ENCODE data around the gene RHOBTB1. TPM values are rescaled to one million over a fixed set of nuclear protein-coding genes. Genes with fewer than 3 reads are reported as not detected.

Gene RHOBTB1
- total RNA-seq, 1 donor = 32.9 TPM

DNA sequence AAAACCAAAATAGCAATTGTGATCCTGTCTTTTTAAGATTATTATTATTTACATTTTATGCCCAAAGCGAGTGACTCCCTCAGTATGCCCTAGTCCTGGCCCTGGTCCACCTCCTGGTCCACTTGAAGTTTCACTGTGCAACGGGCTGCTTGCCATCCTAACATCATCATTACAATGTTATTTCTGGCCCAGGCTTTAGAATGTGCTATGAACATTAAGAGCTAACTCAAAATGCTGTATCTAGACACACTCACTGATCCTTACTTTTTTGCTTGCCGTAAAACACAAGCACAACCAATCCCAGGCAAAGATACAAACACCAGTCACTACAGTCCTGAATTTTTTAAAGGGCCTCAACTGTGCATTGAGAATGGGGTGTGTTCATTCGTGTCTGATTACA, 38.4 kb downstream of the RHOBTB1 start:
- Histone ChIP-seq H3K4me1 (ENCODE audit: insufficient read depth, low read length) (peaks cover 12% of the 10 kb centered on the region), H3K79me2 (ENCODE audit: insufficient read depth, low read length) (no peaks in the 10 kb centered on the region), H4K20me1 (ENCODE audit: insufficient read depth, low read length) (no peaks in the 10 kb centered on the region), H2AFZ (ENCODE audit: low read length) (peak overlapping the region; percentile 20), H3K36me3 (ENCODE audit: insufficient read depth, low read length) (peaks cover under 1% of the 10 kb centered on the region), H3K4me2 (ENCODE audit: insufficient read depth, low read length) (peak overlapping the region; percentile 53), H3K4me3 (ENCODE audit: insufficient read depth, low read length) (peak overlapping the region; percentile 8), H3K27ac (ENCODE audit: low read depth, low read length) (peak overlapping the region; percentile 31), H3K27me3 (ENCODE audit: insufficient read depth, low read length) (no peaks in the 10 kb centered on the region), H3K9me3 (ENCODE audit: low read depth, low read length) (no peaks in the 10 kb centered on the region)
- peak; percentile 74 for DNase-seq (ENCODE audit: insufficient read length, low spot score, missing footprints)
- TF ChIP-seq CTCF (IDR thresholded peaks at IDR 0.05; ENCODE audit: extremely low read depth, low read depth, low read length) = no peak

GRCh38 chr10:60903096-60903495, 40.9 kb downstream of the RHOBTB1 start:
- Histone ChIP-seq H2AFZ (ENCODE audit: low read length) (no peak overlapping the region), H3K4me3 (ENCODE audit: insufficient read depth, low read length) (no peak overlapping the region), H3K4me1 (ENCODE audit: insufficient read depth, low read length) (peaks cover 12% of the 10 kb centered on the region), H3K79me2 (ENCODE audit: insufficient read depth, low read length) (no peaks in the 10 kb centered on the region), H3K36me3 (ENCODE audit: insufficient read depth, low read length) (no peaks in the 10 kb centered on the region), H3K4me2 (ENCODE audit: insufficient read depth, low read length) (no peak overlapping the region), H3K9me3 (ENCODE audit: low read depth, low read length) (no peaks in the 10 kb centered on the region), H3K27ac (ENCODE audit: low read depth, low read length) (no peak overlapping the region), H3K27me3 (ENCODE audit: insufficient read depth, low read length) (no peaks in the 10 kb centered on the region), H4K20me1 (ENCODE audit: insufficient read depth, low read length) (no peaks in the 10 kb centered on the region)
- no peak for TF ChIP-seq CTCF (IDR thresholded peaks at IDR 0.05; ENCODE audit: extremely low read depth, low read depth, low read length)
- no peak for DNase-seq (ENCODE audit: insufficient read length, low spot score, missing footprints)

DNA sequence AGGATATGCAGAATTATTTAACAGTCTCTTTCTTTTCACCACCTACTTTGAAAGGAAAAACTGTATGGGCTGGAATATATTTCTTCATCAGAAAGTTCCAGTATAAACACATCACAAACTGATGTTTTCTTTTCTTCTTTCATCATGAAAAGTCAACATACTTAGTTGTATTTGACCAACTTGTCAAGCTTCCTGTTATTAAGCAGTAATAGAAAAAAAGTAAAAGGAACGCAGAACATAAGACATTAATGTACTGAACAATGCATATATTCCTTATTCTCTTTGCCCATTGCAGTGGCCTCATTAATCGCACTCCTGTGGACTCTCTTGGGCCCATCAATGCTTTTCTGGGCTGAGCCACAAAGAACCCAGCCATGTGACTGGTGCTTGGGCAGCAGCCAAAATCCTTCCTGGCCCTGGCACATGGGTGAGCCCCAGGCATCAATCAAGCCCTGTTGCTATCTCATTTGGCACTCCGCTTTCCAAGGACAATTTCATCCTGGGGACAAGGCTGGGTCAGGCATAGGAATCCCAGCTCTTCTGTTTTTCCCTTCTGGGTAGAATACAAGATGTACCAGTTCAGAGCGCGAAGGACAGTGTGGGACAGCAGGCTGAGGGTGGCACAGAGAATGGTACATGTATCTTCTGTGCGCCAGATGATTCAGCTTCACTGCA, 42.3 kb downstream of the RHOBTB1 start:
- no peak for TF ChIP-seq CTCF (IDR thresholded peaks at IDR 0.05; ENCODE audit: extremely low read depth, low read depth, low read length)

GRCh38 chr10:60899266-60899665, 44.7 kb downstream of the RHOBTB1 start:
- DNase-seq (ENCODE audit: insufficient read length, low spot score, missing footprints) = no peak
- no peak overlapping the region for H3K27ac ChIP-seq (ENCODE audit: low read depth, low read length)
- H3K36me3 ChIP-seq (ENCODE audit: insufficient read depth, low read length) = no peaks in the 10 kb centered on the region
- no peak overlapping the region for H3K4me3 ChIP-seq (ENCODE audit: insufficient read depth, low read length)
- peaks cover 15% of the 10 kb centered on the region for H3K4me1 ChIP-seq (ENCODE audit: insufficient read depth, low read length)
- no peak overlapping the region for H2AFZ ChIP-seq (ENCODE audit: low read length)
- H3K27me3 ChIP-seq (ENCODE audit: insufficient read depth, low read length) = no peaks in the 10 kb centered on the region
- H4K20me1 ChIP-seq (ENCODE audit: insufficient read depth, low read length) = no peaks in the 10 kb centered on the region
- no peak for TF ChIP-seq CTCF (IDR thresholded peaks at IDR 0.05; ENCODE audit: extremely low read depth, low read depth, low read length)
- H3K79me2 ChIP-seq (ENCODE audit: insufficient read depth, low read length) = no peaks in the 10 kb centered on the region
- no peaks in the 10 kb centered on the region for H3K9me3 ChIP-seq (ENCODE audit: low read depth, low read length)
- no peak overlapping the region for H3K4me2 ChIP-seq (ENCODE audit: insufficient read depth, low read length)

More for the DNA sequence above, 42.3 kb downstream of the RHOBTB1 start:
- no peak overlapping the region for H3K4me2 ChIP-seq (ENCODE audit: insufficient read depth, low read length)
- no peaks in the 10 kb centered on the region for H3K36me3 ChIP-seq (ENCODE audit: insufficient read depth, low read length)
- no peaks in the 10 kb centered on the region for H4K20me1 ChIP-seq (ENCODE audit: insufficient read depth, low read length)
- H3K4me1 ChIP-seq (ENCODE audit: insufficient read depth, low read length) = peaks cover 20% of the 10 kb centered on the region
- no peak overlapping the region for H2AFZ ChIP-seq (ENCODE audit: low read length)
- H3K27ac ChIP-seq (ENCODE audit: low read depth, low read length) = no peak overlapping the region
- no peaks in the 10 kb centered on the region for H3K27me3 ChIP-seq (ENCODE audit: insufficient read depth, low read length)
- no peak for DNase-seq (ENCODE audit: insufficient read length, low spot score, missing footprints)
- no peaks in the 10 kb centered on the region for H3K79me2 ChIP-seq (ENCODE audit: insufficient read depth, low read length)
- H3K9me3 ChIP-seq (ENCODE audit: low read depth, low read length) = no peaks in the 10 kb centered on the region
- no peak overlapping the region for H3K4me3 ChIP-seq (ENCODE audit: insufficient read depth, low read length)
